Activated CD8-positive, alpha-beta memory T cell treated with anti-CD3 and anti-CD28 coated beads, Interleukin-2, amount 50 U/mL, for 48 hours (primary cell): Measurements from ENCODE around the gene NOTO.

ENCODE experiments used
- DNase-seq: peaks from one replicate; pipeline ENCODE4 v3.0.0-alpha.2; 2020

Gene NOTO

GRCh38 chr2:73258913-73259215, 56.5 kb downstream of the NOTO start:
- DNase-seq, result no peak

- no peak for DNase-seq
These were observed 56.9 kb downstream of the NOTO start for GRCh38 chr2:73259276-73259675.

GRCh38 chr2:73259704-73260337, 57.4 kb downstream of the NOTO start:
- no peak for DNase-seq

GRCh38 chr2:73260338-73260984, 58.1 kb downstream of the NOTO start:
- DNase-seq, result no peak
